ENCODE measurements around the gene PLXNB1. TPM values are rescaled to one million over a fixed set of nuclear protein-coding genes. Genes with fewer than 3 reads are reported as not detected.

Gene PLXNB1
- total RNA-seq, 1 donor from 2014 or later = 63.7 TPM

DNA sequence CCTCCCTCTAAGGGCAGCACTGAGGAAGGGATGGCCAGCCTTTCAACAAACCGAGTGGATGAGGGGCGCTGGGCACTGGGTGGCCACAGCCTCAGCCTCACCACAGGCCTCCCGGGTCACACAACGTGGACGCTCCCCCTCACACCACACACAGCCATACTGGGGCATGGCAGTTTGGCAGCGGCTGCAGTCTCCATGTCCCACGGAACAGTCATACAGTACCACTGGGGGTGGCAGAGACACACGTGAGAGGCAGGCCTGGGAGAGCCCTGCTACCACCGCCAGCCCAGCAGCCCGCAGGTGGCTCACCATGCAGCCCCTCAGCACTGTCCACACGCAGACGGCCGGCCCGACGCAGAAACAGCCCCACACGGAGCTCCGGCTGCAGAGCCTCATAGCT lies 11.7 kb downstream of the PLXNB1 start:
- Histone ChIP-seq H3K4me3 (ENCODE audit: low read depth, low read length) (no peak overlapping the region), H3K27me3 (ENCODE audit: control insufficient read depth, insufficient read depth, low read length) (no peaks in the 10 kb centered on the region), H3K36me3 (ENCODE audit: control insufficient read depth, insufficient read depth, low read length) (peaks cover 79% of the 10 kb centered on the region)
- TF ChIP-seq, protein P1, sequence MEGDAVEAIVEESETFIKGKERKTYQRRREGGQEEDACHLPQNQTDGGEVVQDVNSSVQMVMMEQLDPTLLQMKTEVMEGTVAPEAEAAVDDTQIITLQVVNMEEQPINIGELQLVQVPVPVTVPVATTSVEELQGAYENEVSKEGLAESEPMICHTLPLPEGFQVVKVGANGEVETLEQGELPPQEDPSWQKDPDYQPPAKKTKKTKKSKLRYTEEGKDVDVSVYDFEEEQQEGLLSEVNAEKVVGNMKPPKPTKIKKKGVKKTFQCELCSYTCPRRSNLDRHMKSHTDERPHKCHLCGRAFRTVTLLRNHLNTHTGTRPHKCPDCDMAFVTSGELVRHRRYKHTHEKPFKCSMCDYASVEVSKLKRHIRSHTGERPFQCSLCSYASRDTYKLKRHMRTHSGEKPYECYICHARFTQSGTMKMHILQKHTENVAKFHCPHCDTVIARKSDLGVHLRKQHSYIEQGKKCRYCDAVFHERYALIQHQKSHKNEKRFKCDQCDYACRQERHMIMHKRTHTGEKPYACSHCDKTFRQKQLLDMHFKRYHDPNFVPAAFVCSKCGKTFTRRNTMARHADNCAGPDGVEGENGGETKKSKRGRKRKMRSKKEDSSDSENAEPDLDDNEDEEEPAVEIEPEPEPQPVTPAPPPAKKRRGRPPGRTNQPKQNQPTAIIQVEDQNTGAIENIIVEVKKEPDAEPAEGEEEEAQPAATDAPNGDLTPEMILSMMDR (IDR thresholded peaks at IDR 0.05; ENCODE audit: insufficient read depth, low read length, severe bottlenecking) = no peak
- no peak for DNase-seq (ENCODE audit: low read depth)
- FAIRE-seq = no peak

DNA sequence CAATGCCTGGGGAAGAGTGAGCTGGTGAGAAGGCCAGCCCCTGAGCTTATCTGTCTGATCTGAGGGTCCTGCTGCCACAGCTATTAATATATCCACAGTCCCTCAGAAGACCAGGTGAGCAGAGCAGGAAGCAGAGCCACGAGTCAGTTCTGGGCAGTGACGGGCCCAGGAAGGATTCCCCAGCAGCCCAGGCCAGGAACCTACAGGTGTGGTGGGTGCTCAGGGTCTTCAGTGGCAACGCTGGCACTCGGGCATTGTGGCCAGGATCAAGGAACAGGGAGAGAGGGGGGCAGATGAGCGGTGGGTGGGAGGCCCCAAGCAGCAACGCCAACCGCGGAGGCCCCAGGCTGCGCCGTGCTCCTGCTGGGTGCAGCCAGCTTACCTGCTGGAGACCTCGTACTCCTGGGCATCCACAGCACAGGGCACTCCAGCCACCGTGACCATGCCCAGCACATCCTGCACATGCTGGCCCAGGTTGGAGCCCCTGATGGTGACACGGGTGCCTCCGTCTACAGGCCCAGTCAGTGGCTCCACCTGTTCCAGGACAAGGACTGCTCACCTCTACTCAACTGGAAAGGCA lies 12.3 kb downstream of the PLXNB1 start:
- no peak for FAIRE-seq
- TF ChIP-seq, protein P1 (IDR thresholded peaks at IDR 0.05; ENCODE audit: insufficient read depth, low read length, severe bottlenecking) = no peak
- Histone ChIP-seq H3K4me3 (ENCODE audit: low read depth, low read length) (no peak overlapping the region), H3K27me3 (ENCODE audit: control insufficient read depth, insufficient read depth, low read length) (no peaks in the 10 kb centered on the region), H3K36me3 (ENCODE audit: control insufficient read depth, insufficient read depth, low read length) (peaks cover 80% of the 10 kb centered on the region)
- no peak for DNase-seq (ENCODE audit: low read depth)

GRCh38 chr3:48416546-48416945 lies 13.3 kb downstream of the PLXNB1 start:
- FAIRE-seq = no peak
- H3K36me3 ChIP-seq (ENCODE audit: control insufficient read depth, insufficient read depth, low read length) = peaks cover 85% of the 10 kb centered on the region

GRCh38 chr3:48416091-48416505 lies 13.8 kb downstream of the PLXNB1 start:
- TF ChIP-seq, protein P1 (IDR thresholded peaks at IDR 0.05; ENCODE audit: insufficient read depth, low read length, severe bottlenecking) = no peak
- DNase-seq (ENCODE audit: low read depth) = no peak
- peaks cover 85% of the 10 kb centered on the region for H3K36me3 ChIP-seq (ENCODE audit: control insufficient read depth, insufficient read depth, low read length)
- H3K27me3 ChIP-seq (ENCODE audit: control insufficient read depth, insufficient read depth, low read length) = no peaks in the 10 kb centered on the region
- no peak overlapping the region for H3K4me3 ChIP-seq (ENCODE audit: low read depth, low read length)
- FAIRE-seq = no peak

More at GRCh38 chr3:48416546-48416945, 13.3 kb downstream of the PLXNB1 start:
- Histone ChIP-seq H3K4me3 (ENCODE audit: low read depth, low read length) (no peak overlapping the region), H3K27me3 (ENCODE audit: control insufficient read depth, insufficient read depth, low read length) (no peaks in the 10 kb centered on the region)
- TF ChIP-seq, protein P1 (IDR thresholded peaks at IDR 0.05; ENCODE audit: insufficient read depth, low read length, severe bottlenecking) = no peak
- DNase-seq (ENCODE audit: low read depth) = no peak

DNA sequence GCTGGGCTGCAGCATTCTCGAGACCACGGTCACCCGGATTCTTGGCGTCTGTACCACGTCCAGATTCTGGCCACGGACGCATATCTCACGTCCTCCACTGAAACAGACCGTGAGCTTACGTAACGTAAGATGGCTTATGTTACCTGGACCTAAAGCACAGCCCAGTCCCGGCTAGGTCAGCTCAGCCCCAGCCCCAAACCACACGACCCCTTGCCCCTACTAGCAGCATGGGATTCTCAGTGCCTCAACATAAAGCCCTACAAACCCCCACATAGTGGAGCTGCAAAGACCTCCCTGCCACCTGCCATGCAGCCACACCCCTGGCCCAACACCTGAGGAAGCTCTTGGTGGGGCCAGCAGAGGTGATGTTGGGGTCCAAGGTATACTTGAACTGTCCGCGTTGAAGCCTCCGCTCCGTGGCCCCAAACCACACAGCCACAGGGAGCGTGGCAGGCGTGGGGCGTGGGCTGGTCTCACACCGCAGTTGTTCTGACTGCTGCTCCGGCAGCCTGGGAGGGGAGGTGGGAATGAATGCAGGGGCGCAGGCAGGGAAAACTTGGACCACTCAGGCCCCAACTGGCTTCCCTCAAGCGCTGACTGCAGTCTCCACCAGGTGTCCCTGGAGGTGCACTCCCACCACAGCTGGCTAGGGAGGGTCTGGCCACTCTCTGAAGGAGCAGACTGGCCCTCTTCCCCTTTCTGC lies 14.5 kb downstream of the PLXNB1 start:
- FAIRE-seq (no peak), DNase-seq (ENCODE audit: low read depth) (no peak)
- TF ChIP-seq, protein P1 (IDR thresholded peaks at IDR 0.05; ENCODE audit: insufficient read depth, low read length, severe bottlenecking) = no peak
- Histone ChIP-seq H3K27me3 (ENCODE audit: control insufficient read depth, insufficient read depth, low read length) (no peaks in the 10 kb centered on the region), H3K36me3 (ENCODE audit: control insufficient read depth, insufficient read depth, low read length) (peaks cover 85% of the 10 kb centered on the region), H3K4me3 (ENCODE audit: low read depth, low read length) (no peak overlapping the region)
